SK-N-SH (cell line): ENCODE results near the gene MUC5AC. TPM values are rescaled to one million over a fixed set of nuclear protein-coding genes. Genes with fewer than 3 reads are reported as not detected.

Experiments
- CTCF ChIA-PET: fragments of 300-600, 350-600 bp; formaldehyde crosslinking; extraction: SDS; loops from one replicate; lab custom pipeline; 2021; lab: Yijun Ruan, JAX
- POLR2A ChIA-PET: fragments of 350-600 bp; sonication (Branson Sonifier 250); formaldehyde crosslinking; extraction: SDS; loops from one replicate; lab custom pipeline; 2020; ENCODE audit warnings: antibody characterized with exemption, inconsistent platforms; lab: Yijun Ruan, JAX
- DNase-seq: peaks from one replicate; pipeline ENCODE4 v3.0.0; 2012
- H2AFZ ChIP-seq: fragments of 200-600 bp; sonication (generic); 2 replicates; pipeline ENCODE4 v1.8.1; 2016; ENCODE audit warnings: antibody characterized with exemption, mild to moderate bottlenecking, low read depth
- H3F3A ChIP-seq: fragments of 200-600 bp; sonication (generic); replicated peaks from 2 replicates; pipeline ENCODE3; 2016; ENCODE audit warnings: antibody characterized with exemption, mild to moderate bottlenecking; ENCODE audit not compliant: insufficient read depth
- H3K27ac ChIP-seq, 2 experiments: fragments of 200-500 bp in 1 of 2; fragments of 200-600 bp in 1 of 2; sonication (Bioruptor generic) in 1 of 2; sonication (generic), shearing (Covaris generic) in 1 of 2; 2 replicates each; pipeline versions ENCODE4 v1.5.1 to v1.6.1; 2014 to 2016; ENCODE audit warnings: low read depth in 2 of 2, inconsistent platforms in 1 of 2, low read length in 1 of 2, mild to moderate bottlenecking in 1 of 2, mixed read lengths in 1 of 2
- H3K27me3 ChIP-seq: fragments of 200-600 bp; sonication (generic), shearing (Covaris generic); 2 replicates; pipeline ENCODE4 v1.6.1; 2016; ENCODE audit warnings: mixed run types; ENCODE audit not compliant: insufficient read depth
- H3K36me3 ChIP-seq, 2 experiments: fragments of 200-500 bp in 1 of 2; fragments of 200-600 bp in 1 of 2; sonication (Bioruptor generic) in 1 of 2; sonication (generic) in 1 of 2; replicated peaks in 1 of 2; 2 replicates each; pipeline versions ENCODE3 to v1.5.1; 2014 to 2016; ENCODE audit warnings: low read length in 1 of 2, mild to moderate bottlenecking in 1 of 2; ENCODE audit not compliant: insufficient read depth in 2 of 2, control insufficient read depth in 1 of 2
- H3K4me1 ChIP-seq, 2 experiments: fragments of 200-500 bp in 1 of 2; fragments of 200-600 bp in 1 of 2; sonication (Bioruptor generic) in 1 of 2; sonication (generic), shearing (Covaris generic) in 1 of 2; 2 replicates each; pipeline versions ENCODE4 v1.5.1 to v1.6.1; 2014 to 2016; ENCODE audit warnings: low read depth in 1 of 2, low read length in 1 of 2, mixed run types in 1 of 2; ENCODE audit not compliant: insufficient read depth in 2 of 2, control insufficient read depth in 1 of 2
- H3K4me2 ChIP-seq: fragments of 200-600 bp; sonication (generic), shearing (Covaris generic); 2 replicates; pipeline ENCODE4 v1.6.1; 2017; ENCODE audit warnings: mixed run types
- H3K4me3 ChIP-seq, 2 experiments: fragments of 200-500 bp in 1 of 2; fragments of 200-600 bp in 1 of 2; sonication (Bioruptor generic) in 1 of 2; sonication (generic), shearing (Covaris generic) in 1 of 2; 2 replicates each; pipeline versions ENCODE4 v1.5.1 to v1.8.1; 2014 to 2016; ENCODE audit warnings: low read depth in 2 of 2, inconsistent platforms in 1 of 2, low read length in 1 of 2, mild to moderate bottlenecking in 1 of 2, mixed read lengths in 1 of 2, moderate library complexity in 1 of 2
- H3K79me2 ChIP-seq: fragments of 200-600 bp; sonication (generic); 2 replicates; pipeline ENCODE4 v1.8.1; 2017; ENCODE audit warnings: mild to moderate bottlenecking; ENCODE audit not compliant: insufficient read depth
- H3K9ac ChIP-seq: fragments of 200-600 bp; sonication (generic); 2 replicates; pipeline ENCODE4 v1.6.1; 2017; ENCODE audit warnings: mixed run types
- H3K9me2 ChIP-seq: fragments of 200-600 bp; sonication (generic); 2 replicates; pipeline ENCODE4 v1.6.1; 2017; ENCODE audit warnings: mixed run types
- H3K9me3 ChIP-seq: fragments of 200-600 bp; sonication (generic); 2 replicates; pipeline ENCODE4 v1.6.1; 2017; ENCODE audit warnings: mixed run types, mild to moderate bottlenecking, moderate library complexity
- H4K20me1 ChIP-seq: fragments of 200-600 bp; sonication (generic); 2 replicates; pipeline ENCODE4 v1.6.1; 2017; ENCODE audit warnings: mild to moderate bottlenecking, mixed run types; ENCODE audit not compliant: insufficient read depth
- CHD2 ChIP-seq: fragments of 150-350 bp; IDR thresholded peaks from 2 replicates; pipeline ENCODE4 v1.6.1; 2018; ENCODE audit warnings: low read length; ENCODE audit not compliant: partially characterized antibody
- CTCF ChIP-seq: fragments of 200-600 bp; sonication (generic); IDR thresholded peaks from 2 replicates; pipeline ENCODE4 v1.6.1; 2017; ENCODE audit warnings: antibody characterized with exemption, mild to moderate bottlenecking, moderate library complexity
- ELF1 ChIP-seq: IDR thresholded peaks from 2 replicates; pipeline ENCODE4 v1.4.0; 2012
- EP300 ChIP-seq, 2 experiments: IDR thresholded peaks; 2 replicates each; pipeline versions ENCODE4 v1.4.0 to v1.6.1; 2012; ENCODE audit warnings: borderline replicate concordance in 1 of 2, low read depth in 1 of 2, low read length in 1 of 2
- FOXJ3 ChIP-seq: sonication (generic); formaldehyde crosslinking; IDR thresholded peaks from 2 replicates; pipeline ENCODE4 v1.5.1; 2020; ENCODE audit warnings: mild to moderate bottlenecking, missing genetic modification reagents
- JUND ChIP-seq: IDR thresholded peaks from 2 replicates; pipeline ENCODE4 v1.4.0; 2012
- NFIC ChIP-seq: IDR thresholded peaks from 2 replicates; pipeline ENCODE4 v1.4.0; 2012; ENCODE audit warnings: borderline replicate concordance
- PBX3 ChIP-seq: IDR thresholded peaks from 2 replicates; pipeline ENCODE4; 2012
- POLR2AphosphoS5 ChIP-seq: IDR thresholded peaks from 2 replicates; pipeline ENCODE4 v1.6.1; 2012; ENCODE audit warnings: low read depth, low read length
- RAD21 ChIP-seq: IDR thresholded peaks from 2 replicates; pipeline ENCODE4 v1.6.1; 2012; ENCODE audit warnings: mild to moderate bottlenecking, low read length
- RCOR1 ChIP-seq: fragments of 150-350 bp; IDR thresholded peaks from 2 replicates; pipeline ENCODE4 v1.6.1; 2017; ENCODE audit warnings: antibody characterized with exemption, low read length
- RFX5 ChIP-seq: IDR thresholded peaks from 2 replicates; pipeline ENCODE4 v1.6.1; 2012; ENCODE audit warnings: mild to moderate bottlenecking, improper control_type of control experiment, low read length
- RXRA ChIP-seq: IDR thresholded peaks from 2 replicates; pipeline ENCODE4 v1.4.0; 2012; ENCODE audit warnings: low read depth, mild to moderate bottlenecking, borderline replicate concordance
- SIN3A ChIP-seq: IDR thresholded peaks from 2 replicates; pipeline ENCODE4 v1.6.1; 2012; ENCODE audit warnings: low read depth, mild to moderate bottlenecking, low read length, moderate library complexity, borderline replicate concordance
- TAF1 ChIP-seq: IDR thresholded peaks from 2 replicates; pipeline ENCODE4 v1.6.1; 2012; ENCODE audit warnings: low read depth, mild to moderate bottlenecking, low read length, moderate library complexity, borderline replicate concordance
- TCF12 ChIP-seq: IDR thresholded peaks from 2 replicates; pipeline ENCODE4 v1.4.0; 2012
- TEAD4 ChIP-seq: IDR thresholded peaks from 2 replicates; pipeline ENCODE4 v1.4.0; 2012; ENCODE audit warnings: mild to moderate bottlenecking, borderline replicate concordance; ENCODE audit not compliant: insufficient read depth
- USF2 ChIP-seq: fragments of 150-350 bp; IDR thresholded peaks from 2 replicates; pipeline ENCODE4 v1.6.1; 2017; ENCODE audit warnings: antibody characterized with exemption, low read length, low read depth, borderline replicate concordance
- YY1 ChIP-seq: IDR thresholded peaks from 2 replicates; pipeline ENCODE4 v1.4.0; 2012; ENCODE audit warnings: low read depth, mild to moderate bottlenecking
- WGBS: methylation state at CpG from one replicate; pipeline ENCODE4 v1.1.6; 2017; ENCODE audit warnings: low lambda C conversion rate; 5-methylcytosine and 5-hydroxymethylcytosine counted together
- polyA plus RNA-seq, 3 experiments: library from polyadenylated mRNA; depleted of rRNA; stranded (reverse); fragments of >200 nt; gene quantifications; 2 replicates each; pipeline ENCODE4 v1.2.3, GENCODE V29; 2012
- TF ChIP-seq, protein P1 (sequence below): fragments of 150-350 bp; IDR thresholded peaks from 2 replicates; pipeline ENCODE4 v1.6.1; 2016; ENCODE audit warnings: mild to moderate bottlenecking, low read depth, low read length

MUC5AC gene
- polyA plus RNA-seq, 1 of the 3 experiments (the other 2 are of a cell fraction), result not detected

DNA sequence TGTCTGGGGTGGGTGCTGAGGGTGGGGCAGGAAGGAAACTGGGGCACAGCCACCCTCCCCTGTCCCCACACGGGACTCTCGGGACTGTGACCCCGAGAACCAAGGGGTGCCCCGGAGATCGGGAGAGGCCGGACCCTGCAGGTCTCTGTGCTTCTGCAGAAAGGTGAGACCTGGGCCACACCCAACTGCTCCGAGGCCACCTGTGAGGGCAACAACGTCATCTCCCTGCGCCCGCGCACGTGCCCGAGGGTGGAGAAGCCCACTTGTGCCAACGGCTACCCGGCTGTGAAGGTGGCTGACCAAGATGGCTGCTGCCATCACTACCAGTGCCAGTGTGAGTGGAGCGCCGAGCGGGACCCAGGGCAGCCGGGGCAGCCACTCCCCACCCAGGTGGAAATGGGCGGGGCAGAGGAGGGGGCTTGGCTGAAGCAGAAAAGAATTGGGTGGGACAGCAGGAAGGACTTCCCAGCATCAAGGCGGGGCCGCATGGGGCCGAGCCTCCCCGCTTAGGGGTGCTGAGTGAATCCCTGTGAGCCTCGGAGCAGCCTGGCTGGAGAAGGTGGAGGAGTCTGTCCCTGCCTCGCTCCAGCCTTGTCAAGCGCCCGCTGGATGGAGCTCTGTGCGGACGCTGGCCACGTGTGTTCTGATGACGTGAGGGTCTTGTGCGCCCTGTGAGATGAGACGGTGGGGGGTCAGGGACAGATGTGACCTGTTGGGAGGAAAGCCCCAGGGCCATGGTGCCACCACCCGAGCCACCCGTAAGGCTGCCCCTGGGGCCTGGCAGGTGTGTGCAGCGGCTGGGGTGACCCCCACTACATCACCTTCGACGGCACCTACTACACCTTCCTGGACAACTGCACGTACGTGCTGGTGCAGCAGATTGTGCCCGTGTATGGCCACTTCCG lies 35.8 kb downstream of the MUC5AC start:
- H3K9me2 ChIP-seq, result no peaks in the 10 kb centered on the region
- no peaks in the 10 kb centered on the region for H3K36me3 ChIP-seq
- CTCF ChIA-PET, result no interaction called here
- no peak for TF ChIP-seq YY1
- TF ChIP-seq TAF1, result no peak
- no peak for TF ChIP-seq EP300 (IDR thresholded peaks at IDR 0.05; ENCODE audit: borderline replicate concordance in 1 of 2, low read depth in 1 of 2, low read length in 1 of 2)
- no peak for TF ChIP-seq POLR2AphosphoS5
- no peak for TF ChIP-seq RAD21
- no peak for TF ChIP-seq ELF1
- TF ChIP-seq USF2, result no peak
- no peak for TF ChIP-seq NFIC
- TF ChIP-seq FOXJ3, result no peak
- no peak for TF ChIP-seq CTCF
- no peak for TF ChIP-seq TEAD4
- TF ChIP-seq RXRA, result no peak
- TF ChIP-seq SIN3A, result no peak
- no peak for TF ChIP-seq JUND
- no peak for TF ChIP-seq CHD2
- no peak for TF ChIP-seq TCF12
- TF ChIP-seq, protein P1, sequence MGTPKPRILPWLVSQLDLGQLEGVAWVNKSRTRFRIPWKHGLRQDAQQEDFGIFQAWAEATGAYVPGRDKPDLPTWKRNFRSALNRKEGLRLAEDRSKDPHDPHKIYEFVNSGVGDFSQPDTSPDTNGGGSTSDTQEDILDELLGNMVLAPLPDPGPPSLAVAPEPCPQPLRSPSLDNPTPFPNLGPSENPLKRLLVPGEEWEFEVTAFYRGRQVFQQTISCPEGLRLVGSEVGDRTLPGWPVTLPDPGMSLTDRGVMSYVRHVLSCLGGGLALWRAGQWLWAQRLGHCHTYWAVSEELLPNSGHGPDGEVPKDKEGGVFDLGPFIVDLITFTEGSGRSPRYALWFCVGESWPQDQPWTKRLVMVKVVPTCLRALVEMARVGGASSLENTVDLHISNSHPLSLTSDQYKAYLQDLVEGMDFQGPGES, result no peak
- no peak for TF ChIP-seq PBX3
- no peak for TF ChIP-seq RFX5
- no peak for TF ChIP-seq RCOR1
- H3F3A ChIP-seq, result no peaks in the 10 kb centered on the region
- no peak overlapping the region for H3K4me2 ChIP-seq
- H3K4me1 ChIP-seq, result no peaks in the 10 kb centered on the region
- H3K9ac ChIP-seq, result no peak overlapping the region
- no peak overlapping the region for H3K27ac ChIP-seq
- H3K27me3 ChIP-seq, result no peaks in the 10 kb centered on the region
- no peaks in the 10 kb centered on the region for H3K79me2 ChIP-seq
- no peak overlapping the region for H2AFZ ChIP-seq
- no peaks in the 10 kb centered on the region for H4K20me1 ChIP-seq
- 41% methylated on average over 8 of the region's 43 CpGs for WGBS
- no peaks in the 10 kb centered on the region for H3K9me3 ChIP-seq
- POLR2A ChIA-PET, result no interaction called here
- DNase-seq, result peak; percentile 12
- no peak overlapping the region for H3K4me3 ChIP-seq
